Retinal pigment epithelial cell (primary cell): ENCODE measurements around the gene SOX9.
A peak's percentile ranks its signal among the peaks of the same experiment; 100 is the strongest.

ENCODE experiments used
- DNase-seq: peaks from one replicate; pipeline ENCODE4 v3.0.0-alpha.2; 2010; ENCODE audit warnings: low read depth
- H3K4me3 ChIP-seq: 2 replicates; pipeline ENCODE4 v1.5.1; 2011; ENCODE audit warnings: mild to moderate bottlenecking, low read length, control low read depth, moderate library complexity
- CTCF ChIP-seq: conservative IDR thresholded peaks from 2 replicates; pipeline ENCODE4 v1.5.1; 2011; ENCODE audit warnings: low read depth, low read length, control low read depth, inconsistent platforms

Gene SOX9

GRCh38 chr17:72146371-72146770 lies 25.6 kb downstream of the SOX9 start:
- DNase-seq, result no peak
- no peak overlapping the region for H3K4me3 ChIP-seq
- no peak for TF ChIP-seq CTCF

GRCh38 chr17:72150632-72151460 lies 30.0 kb downstream of the SOX9 start:
- DNase-seq, result no peak
- no peak for TF ChIP-seq CTCF
- no peak overlapping the region for H3K4me3 ChIP-seq

- no peak overlapping the region for H3K4me3 ChIP-seq
- DNase-seq, result peak; percentile 75
- no peak for TF ChIP-seq CTCF
Observed at GRCh38 chr17:72151565-72152386, 31.0 kb downstream of the SOX9 start.

GRCh38 chr17:72152387-72152929 lies 31.6 kb downstream of the SOX9 start:
- no peak for DNase-seq

GRCh38 chr17:72158895-72159885 lies 38.4 kb downstream of the SOX9 start:
- TF ChIP-seq CTCF, result no peak
- DNase-seq, result peak; percentile 52
- no peak overlapping the region for H3K4me3 ChIP-seq

More at GRCh38 chr17:72152387-72152929, 31.6 kb downstream of the SOX9 start:
- no peak for TF ChIP-seq CTCF
- no peak overlapping the region for H3K4me3 ChIP-seq

GRCh38 chr17:72162569-72162968 lies 41.7 kb downstream of the SOX9 start:
- H3K4me3 ChIP-seq, result no peak overlapping the region
- no peak for TF ChIP-seq CTCF
- DNase-seq, result no peak
